GM12878 (cell line): ENCODE measurements around the gene ZFP36. TPM values are rescaled to one million over a fixed set of nuclear protein-coding genes. Genes with fewer than 3 reads are reported as not detected.

Experiments
- ATAC-seq: fragments of 200-7000 bp; cut with Tn5 transposase; 3 replicates; pipeline ENCODE4 v1.9.1; 2020; ENCODE audit warnings: mild to moderate bottlenecking, moderate library complexity
- BruUV-seq: library from RNA; stranded (reverse); fragments of 400-500 nt; replicated peaks from 2 replicates; lab custom pipeline; 2021; lab: Mats Ljungman, UMichigan
- CTCF ChIA-PET: fragments of 300-600 bp; sonication (Branson Sonifier 250); formaldehyde crosslinking; extraction: SDS; loops from one replicate; lab custom pipeline; 2021; ENCODE audit warnings: inconsistent platforms; lab: Yijun Ruan, JAX
- POLR2A ChIA-PET: fragments of 350-600 bp; formaldehyde crosslinking; extraction: SDS; loops from one replicate; lab custom pipeline; 2021; ENCODE audit warnings: inconsistent platforms; lab: Charles Lee
- RAD21 ChIA-PET: fragments of 300-600 bp; sonication (Branson Sonifier 250); formaldehyde crosslinking; loops from one replicate; lab custom pipeline; 2023; ENCODE audit warnings: antibody characterized with exemption; ENCODE audit not compliant: unreplicated experiment; lab: Charles Lee
- SMC1A ChIA-PET: fragments of 300-600 bp; sonication (Branson Sonifier 250); formaldehyde crosslinking; loops from one replicate; lab custom pipeline; 2023; ENCODE audit not compliant: unreplicated experiment, uncharacterized antibody; lab: Charles Lee
- DNase-seq: peaks from one replicate; pipeline ENCODE4 v3.0.0-alpha.2; 2011; ENCODE audit warnings: low read depth, low spot score
- FAIRE-seq: peaks from 3 replicates; lab custom pipeline; 2011; peaks lifted over from hg19 to GRCh38; lab: Jason Lieb, UNC
- H2AFZ ChIP-seq: 2 replicates; pipeline ENCODE4 v1.6.0; 2011; ENCODE audit warnings: low read depth, low read length, control low read depth; ENCODE audit not compliant: control insufficient read depth
- H3K27ac ChIP-seq: 2 replicates; pipeline ENCODE4 v1.5.1; 2011; ENCODE audit warnings: control low read depth; ENCODE audit not compliant: control insufficient read depth, insufficient read depth
- H3K27me3 ChIP-seq, 2 experiments: replicated peaks in 1 of 2; 2 replicates each; pipeline versions ENCODE4 v1.6.0 to v1.6.1; 2011; ENCODE audit warnings: low read length in 1 of 2; ENCODE audit not compliant: control insufficient read depth in 2 of 2, insufficient read depth in 2 of 2
- H3K36me3 ChIP-seq, 2 experiments: 2 replicates each; pipeline ENCODE4 v1.5.1; 2011; ENCODE audit warnings: low read length in 1 of 2; ENCODE audit not compliant: control insufficient read depth in 2 of 2, insufficient read depth in 2 of 2
- H3K4me1 ChIP-seq: 2 replicates; pipeline ENCODE4 v1.6.1; 2011; ENCODE audit warnings: mild to moderate bottlenecking, low read length, moderate library complexity, mixed read lengths; ENCODE audit not compliant: control insufficient read depth, insufficient read depth
- H3K4me2 ChIP-seq: 2 replicates; pipeline ENCODE4 v1.6.0; 2011; ENCODE audit warnings: control low read depth; ENCODE audit not compliant: control insufficient read depth, insufficient read depth
- H3K4me3 ChIP-seq: fragments of 200-600 bp; sonication (generic); 2 replicates; pipeline ENCODE4 v1.5.1; 2016
- H3K79me2 ChIP-seq: 2 replicates; pipeline ENCODE4 v1.6.0; 2011; ENCODE audit warnings: low read length; ENCODE audit not compliant: control insufficient read depth, insufficient read depth
- H3K9ac ChIP-seq: 2 replicates; pipeline ENCODE4 v1.8.0; 2011; ENCODE audit warnings: low read length, control low read depth, mixed read lengths; ENCODE audit not compliant: control insufficient read depth, insufficient read depth
- H3K9me3 ChIP-seq: replicated peaks from 3 replicates; pipeline ENCODE4 v1.5.1; 2011; ENCODE audit warnings: mild to moderate bottlenecking, low read length; ENCODE audit not compliant: control insufficient read depth, insufficient read depth
- H4K20me1 ChIP-seq: 2 replicates; pipeline ENCODE4 v1.6.0; 2011; ENCODE audit not compliant: control insufficient read depth, insufficient read depth
- BACH1 ChIP-seq: fragments of 450-650 bp; IDR thresholded peaks from 2 replicates; pipeline ENCODE4 v1.6.1; 2017; ENCODE audit warnings: mild to moderate bottlenecking, borderline replicate concordance
- CHD4 ChIP-seq: fragments of 200-600 bp; sonication (generic); IDR thresholded peaks from 2 replicates; pipeline ENCODE4 v1.6.1; 2016; ENCODE audit warnings: mild to moderate bottlenecking
- CREM ChIP-seq: IDR thresholded peaks from 2 replicates; pipeline ENCODE4 v1.6.1; 2014; ENCODE audit warnings: antibody characterized with exemption, low read depth
- FOXK2 ChIP-seq: fragments of 450-650 bp; IDR thresholded peaks from 2 replicates; pipeline ENCODE4 v1.6.1; 2017; ENCODE audit warnings: mild to moderate bottlenecking, moderate library complexity
- GABPA ChIP-seq: IDR thresholded peaks from 2 replicates; pipeline ENCODE4 v1.6.1; 2014; ENCODE audit warnings: antibody characterized with exemption, low read depth, mild to moderate bottlenecking, inconsistent platforms
- HDGF ChIP-seq: fragments of 450-650 bp; IDR thresholded peaks from 2 replicates; pipeline ENCODE4 v1.6.1; 2016; ENCODE audit warnings: antibody characterized with exemption
- LARP7 ChIP-seq: fragments of 450-650 bp; IDR thresholded peaks from 2 replicates; pipeline ENCODE4 v1.6.1; 2017; ENCODE audit warnings: mild to moderate bottlenecking
- MXI1 ChIP-seq: fragments of 150-350 bp; IDR thresholded peaks from 2 replicates; pipeline ENCODE4 v1.6.1; 2011; ENCODE audit warnings: low read depth, mild to moderate bottlenecking, inconsistent platforms, low read length, improper control_type of control experiment
- RAD51 ChIP-seq: fragments of 450-650 bp; IDR thresholded peaks from 2 replicates; pipeline ENCODE4 v1.6.1; 2016; ENCODE audit warnings: moderate library complexity, mild to moderate bottlenecking, inconsistent platforms
- RFX5 ChIP-seq: IDR thresholded peaks from 2 replicates; pipeline ENCODE4 v1.6.1; 2011; ENCODE audit warnings: low read depth, low read length, improper control_type of control experiment
- RUNX3 ChIP-seq: IDR thresholded peaks from 2 replicates; pipeline ENCODE4 v1.6.1; 2012; ENCODE audit warnings: low read length, inconsistent platforms
- SIX5 ChIP-seq: IDR thresholded peaks from 2 replicates; pipeline ENCODE4 v1.6.1; 2011; ENCODE audit warnings: mild to moderate bottlenecking, low read depth, low read length, moderate library complexity; ENCODE audit not compliant: severe bottlenecking
- SMC3 ChIP-seq: IDR thresholded peaks from 2 replicates; pipeline ENCODE4 v1.6.1; 2011; ENCODE audit warnings: low read length, improper control_type of control experiment, borderline replicate concordance
- SUZ12 ChIP-seq: fragments of 200-600 bp; sonication (generic); IDR thresholded peaks from one replicate; pipeline ENCODE4 v1.6.1; 2018; ENCODE audit warnings: antibody characterized with exemption, mild to moderate bottlenecking; ENCODE audit not compliant: unreplicated experiment
- TBL1XR1 ChIP-seq: IDR thresholded peaks from 2 replicates; pipeline ENCODE4 v1.6.1; 2012; ENCODE audit warnings: low read depth, low read length, improper control_type of control experiment
- USF1 ChIP-seq: IDR thresholded peaks from 2 replicates; pipeline ENCODE4 v1.6.1; 2011; ENCODE audit warnings: borderline replicate concordance, low read depth, mild to moderate bottlenecking, moderate library complexity, mixed read lengths, low read length; ENCODE audit not compliant: insufficient read depth; ENCODE audit errors: extremely low read length
- ZBTB33 ChIP-seq: fragments of 450-650 bp; IDR thresholded peaks from 2 replicates; pipeline ENCODE4 v1.6.1; 2017; ENCODE audit warnings: mild to moderate bottlenecking
- ZNF207 ChIP-seq: fragments of 450-650 bp; IDR thresholded peaks from 2 replicates; pipeline ENCODE4 v1.6.1; 2014; ENCODE audit warnings: antibody characterized with exemption, mild to moderate bottlenecking, borderline replicate concordance
- WGBS: methylation state at CpG from one replicate; pipeline ENCODE4 v1.1.6; 2016; ENCODE audit warnings: low lambda C conversion rate; ENCODE audit not compliant: insufficient replicate concordance, insufficient coverage; ENCODE audit errors: missing lambda C conversion rate; 5-methylcytosine and 5-hydroxymethylcytosine counted together
- in situ Hi-C: fragments of 300-500 bp; cut with MboI; formaldehyde crosslinking; loops from 9 replicates; pipeline ENCODE4 v1.14.3; 2018; ENCODE audit warnings: mixed read lengths
- intact Hi-C: fragments of 100-400 bp; cut with micrococcal nuclease; formaldehyde crosslinking; loops from one replicate; pipeline ENCODE4 v1.14.2; 2022; ENCODE audit not compliant: unreplicated experiment
- polyA plus RNA-seq, 11 experiments: library from polyadenylated mRNA; depleted of rRNA in 4 of 11; unstranded in 6 of 11; stranded (reverse) in 5 of 11; fragments of >200 nt; fragmentation: Nextera tagmentation in 4 of 11; fragmentation: Illumina TruSeq in 1 of 11; extraction: Ambion mirVana in 4 of 11; extraction: Trizol in 1 of 11; gene quantifications; 1 replicate in 1 of 11; 2 replicates in 10 of 11; pipeline versions ENCODE4 v1.2.1 to v1.2.3, GENCODE V29; 2011 to 2016; ENCODE audit warnings: inconsistent platforms in 2 of 11, missing spikeins in 2 of 11, low read depth in 1 of 11
- total RNA-seq, 4 experiments: library from RNA; depleted of rRNA in 3 of 4; stranded (reverse); fragments of >200 nt in 3 of 4; fragmentation: Illumina TruSeq in 1 of 4; extraction: Trizol in 1 of 4; gene quantifications; 2 replicates each; pipeline versions ENCODE4 v1.2.1 to v1.2.3, GENCODE V29; 2013 to 2021

Gene ZFP36
- total and polyA plus RNA-seq, 10 of the 15 experiments (the other 5 are each of a cell fraction or from before 2014, with no cell fraction given) = 5.3 to 55.0 (median 18.1) TPM

- TF ChIP-seq ZBTB33 (peak; percentile 62; the same call in 1 of the 2 replicates), LARP7 (peak; percentile 97), FOXK2 (no peak), ZNF207 (peak; percentile 98), SIX5 (peak; percentile 80)
These were observed 15.8 kb upstream of the ZFP36 start, which contains the start of the genes MED29 and PAF1 (continued) for GRCh38 chr19:39390751-39391437.

GRCh38 chr19:39397360-39398296 lies 9.0 kb upstream of the ZFP36 start:
- peak overlapping the region; percentile 26 for H3K4me3 ChIP-seq
- FAIRE-seq = peak; percentile 68
- peak overlapping the region; percentile 83 for H3K9ac ChIP-seq
- TF ChIP-seq RAD51 (no peak), GABPA (no peak), SUZ12 (no peak), MXI1 (no peak), BACH1 (peak; percentile 59; the same call in 1 of the 2 replicates), RUNX3 (no peak), CHD4 (no peak), HDGF (peak; percentile 90), CREM (no peak), USF1 (no peak), RFX5 (peak; percentile 35; the same call in 1 of the 2 replicates), SMC3 (peak; percentile 100), TBL1XR1 (0 out of 2 replicates have a peak, but pooled peaks have one; percentile 14)

More at GRCh38 chr19:39397360-39398296, 9.0 kb upstream of the ZFP36 start:
- H3K27me3 ChIP-seq = no peaks in the 10 kb centered on the region
- H3K4me1 ChIP-seq = peaks cover 54% of the 10 kb centered on the region
- no peaks in the 10 kb centered on the region for H4K20me1 ChIP-seq
- peak overlapping the region; percentile 60; the same call in 1 of the 2 replicates for H2AFZ ChIP-seq
- peaks cover 0 to 19% of the 10 kb centered on the region in 2 experiments; a peak in 3 of 4 replicates for H3K36me3 ChIP-seq
- peak overlapping the region; percentile 94 for H3K4me2 ChIP-seq
- ChIA-PET RAD21 (interaction anchor here (0.9 to 6.7 kb wide), 11 partner anchors 10 to 273 kb away, joined by 3 to 159 read pairs (median 5); partner anchors contain the start of genes PLEKHG2, RPS16, SAMD4B and ZFP36), SMC1A (interaction anchor here (0.8 to 8.7 kb wide), 10 partner anchors 9 to 277 kb away, joined by 3 to 146 read pairs (median 4); partner anchors contain the start of genes DLL3, PLEKHG2, RPS16 and SAMD4B), CTCF (interaction anchor here (0.8 to 7.4 kb wide), 20 partner anchors 9 to 421 kb away, joined by 3 to 218 read pairs (median 4); partner anchors contain the start of genes DLL3, EID2B, PAK4 and PLEKHG2), POLR2A (interaction anchor here (0.5 to 3.3 kb wide), 9 partner anchors 10 to 539 kb away, joined by 3 to 40 read pairs (median 6); partner anchors contain the start of genes GMFG, PLEKHG2, RPS16 and SAMD4B)
- peaks cover 16% of the 10 kb centered on the region for H3K79me2 ChIP-seq
- H3K27ac ChIP-seq = peak overlapping the region; percentile 99
- DNase-seq (no peak), ATAC-seq (peak; percentile 78)
- no TSS peak for BruUV-seq
- 38% methylated on average over 17 of the region's 17 CpGs for WGBS
- in situ Hi-C loops = no loop called here
- intact Hi-C loops = loop anchor here (1.0 kb wide), 1 partner anchor 15 kb away; the partner anchor contains the start of gene PLEKHG2
- no peaks in the 10 kb centered on the region for H3K9me3 ChIP-seq
